ENCODE measurements around the gene INSC. TPM values are rescaled to one million over a fixed set of nuclear protein-coding genes. Genes with fewer than 3 reads are reported as not detected.
A peak's percentile ranks its signal among the peaks of the same experiment; 100 is the strongest.

The INSC gene
- total and polyA plus RNA-seq, 2 of the 8 experiments (the other 6 are each of a cell fraction or from before 2014, with no cell fraction given), result 0.58 to 0.59 TPM

- TF ChIP-seq CHD7 (IDR thresholded peaks at IDR 0.05; ENCODE audit: insufficient replicate concordance, low read length) (no peak), RXRA (IDR thresholded peaks at IDR 0.05; ENCODE audit: insufficient read depth, low read depth, low read length) (no peak), KDM4A (IDR thresholded peaks at IDR 0.05; ENCODE audit: low read depth, low read length, severe bottlenecking) (peak; percentile 57), EZH2 (IDR thresholded peaks at IDR 0.05; ENCODE audit: low read depth, low read length, severe bottlenecking) (peak; percentile 29), JUND (IDR thresholded peaks at IDR 0.05; ENCODE audit: low read length) (peak; percentile 39; the same call in 1 of the 2 replicates), HDAC2 (IDR thresholded peaks at IDR 0.05; ENCODE audit: borderline replicate concordance in 1 of 2, low read depth in 2 of 2, low read length in 2 of 2) (no peak), BRCA1 (IDR thresholded peaks at IDR 0.05; ENCODE audit: low read depth, low read length) (no peak)
Measured at GRCh38 chr11:15073361-15074205, 41.1 kb upstream of the INSC start, which contains the start of gene CALCB (continued).
